Middle frontal gyrus (tissue), 1 donor: Measurements from ENCODE around the gene PDE6H.

Experiments used
- DNase-seq: peaks from one replicate; pipeline ENCODE4 v3.0.0-alpha.2; 2015; ENCODE audit warnings: low spot score; ENCODE audit errors: extremely low spot score

PDE6H gene

DNA sequence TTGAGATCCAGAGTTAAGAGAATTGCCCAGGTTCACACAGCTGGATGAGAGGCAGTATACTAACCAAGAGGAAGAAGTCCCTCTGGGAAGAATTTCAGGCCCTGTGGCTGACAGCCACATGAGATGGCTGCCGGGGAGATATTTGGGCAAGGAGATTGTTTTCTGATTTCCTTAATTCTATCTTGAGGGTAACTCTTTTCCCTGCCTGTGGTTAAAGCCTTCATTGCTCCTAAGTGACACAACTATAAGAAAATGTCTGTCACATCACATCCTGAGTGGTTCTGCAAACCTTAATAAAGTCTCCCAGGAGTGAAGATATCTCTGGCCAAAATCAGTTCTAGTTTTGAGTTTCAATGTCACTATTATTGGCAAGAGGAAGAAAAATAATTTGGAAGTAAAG, 21.0 kb upstream of the PDE6H start:
- DNase-seq: no peak

DNA sequence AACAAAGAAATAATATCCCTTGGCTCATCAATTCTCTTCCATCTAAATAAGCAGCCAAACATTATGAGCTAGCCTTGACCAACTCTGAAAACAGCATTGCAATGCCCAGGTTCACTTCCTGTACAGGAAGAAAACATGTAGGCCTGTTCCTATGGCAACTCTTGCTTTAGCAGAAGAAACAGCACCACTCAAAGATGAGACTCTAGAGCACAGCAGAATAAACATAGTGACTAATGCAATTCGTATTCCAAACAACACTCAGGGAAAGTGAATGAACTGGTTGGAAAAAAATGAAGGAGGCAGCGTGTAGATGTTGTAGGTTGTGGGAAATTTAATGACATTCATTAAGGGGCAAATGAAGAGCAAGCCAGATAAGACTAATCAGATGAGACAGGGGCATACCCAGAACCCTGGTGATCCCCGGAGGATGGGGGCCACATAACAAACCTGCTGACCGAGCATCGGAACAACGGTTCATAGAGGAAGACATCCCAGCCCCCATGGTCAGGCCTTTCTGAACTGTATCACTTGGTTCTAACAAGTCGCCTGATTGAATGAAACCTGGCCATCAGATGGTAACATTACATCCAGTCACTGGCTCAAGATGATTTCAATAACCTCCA, 20.4 kb upstream of the PDE6H start:
- no peak for DNase-seq

DNA sequence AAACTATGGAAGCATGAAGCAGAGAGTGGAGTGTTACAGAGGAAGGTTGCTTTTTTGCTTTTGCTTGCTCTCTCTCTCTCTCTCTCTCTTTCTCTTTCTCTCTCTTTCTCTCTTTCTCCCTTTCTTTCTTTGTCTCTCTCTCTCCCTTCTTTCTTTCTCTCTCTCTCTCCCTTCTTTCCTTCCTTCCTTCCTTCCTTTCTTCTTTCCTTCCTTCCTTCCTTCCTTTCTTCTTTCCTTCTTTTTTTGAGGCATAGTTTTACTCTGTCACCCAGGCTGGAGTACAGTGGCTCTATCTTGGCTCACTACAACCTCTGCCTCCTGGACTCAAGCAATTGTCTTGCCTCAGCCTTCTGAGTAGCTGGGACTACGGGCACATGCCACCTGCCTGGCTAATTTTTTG, 19.1 kb upstream of the PDE6H start:
- DNase-seq: no peak

DNA sequence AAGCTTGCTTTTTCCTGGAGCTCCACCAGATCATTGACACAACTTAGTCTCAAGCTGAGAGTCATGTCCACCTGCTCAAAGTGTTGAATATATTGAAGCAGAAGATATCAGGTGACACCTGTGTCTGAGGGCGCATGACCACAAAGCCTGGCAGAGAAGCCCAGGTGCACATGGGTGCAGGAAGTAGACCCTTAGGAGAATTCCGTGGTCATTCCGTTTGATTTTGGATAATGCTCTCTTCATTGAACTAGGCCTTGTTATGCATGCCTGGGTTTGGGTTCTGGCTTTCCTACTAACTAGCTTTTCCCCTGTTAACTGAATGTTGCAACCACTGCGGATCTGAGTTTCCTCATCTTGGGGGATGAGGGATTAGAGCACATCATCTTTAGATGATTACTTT, 18.6 kb upstream of the PDE6H start:
- no peak for DNase-seq

DNA sequence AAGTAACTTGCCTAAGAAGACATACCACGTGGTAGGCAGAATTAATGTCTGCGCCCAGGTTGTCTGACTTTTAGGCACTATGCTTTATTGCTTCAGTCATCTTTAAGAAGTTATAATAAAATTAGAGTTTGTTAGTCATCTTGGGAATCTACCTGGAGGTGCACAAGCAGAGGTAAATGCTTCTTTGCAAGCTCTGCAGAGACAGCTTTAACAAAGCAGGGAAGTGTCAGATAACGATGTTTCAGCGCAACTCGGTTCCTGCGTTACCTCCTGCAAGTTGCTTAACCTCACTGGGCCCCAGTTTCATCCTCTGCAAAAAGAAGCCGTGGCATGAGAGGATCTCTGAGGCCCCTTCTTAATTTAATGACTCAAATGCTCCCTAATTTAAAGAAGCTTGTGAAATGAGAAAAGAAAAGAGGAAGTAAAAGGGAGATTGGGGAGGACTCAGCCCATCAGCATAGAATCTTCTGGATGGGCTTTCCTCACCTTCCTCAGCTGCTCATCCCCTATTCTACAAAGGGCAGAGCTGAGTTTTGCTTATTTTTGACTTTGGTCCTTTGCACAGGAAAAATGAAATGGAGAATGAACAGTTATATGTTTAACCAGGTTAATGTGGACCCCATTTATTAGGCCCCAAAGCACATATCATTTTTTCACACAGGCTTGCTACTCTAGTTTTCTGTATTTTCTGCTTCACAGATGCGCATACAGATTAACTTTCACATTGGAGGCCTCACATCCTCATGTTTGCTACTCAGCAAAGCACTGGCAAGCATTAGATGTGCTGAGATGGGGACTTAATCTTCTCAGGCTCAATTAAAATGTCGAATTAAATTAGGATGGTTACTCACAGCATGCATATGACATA, 16.6 kb upstream of the PDE6H start:
- DNase-seq: no peak

DNA sequence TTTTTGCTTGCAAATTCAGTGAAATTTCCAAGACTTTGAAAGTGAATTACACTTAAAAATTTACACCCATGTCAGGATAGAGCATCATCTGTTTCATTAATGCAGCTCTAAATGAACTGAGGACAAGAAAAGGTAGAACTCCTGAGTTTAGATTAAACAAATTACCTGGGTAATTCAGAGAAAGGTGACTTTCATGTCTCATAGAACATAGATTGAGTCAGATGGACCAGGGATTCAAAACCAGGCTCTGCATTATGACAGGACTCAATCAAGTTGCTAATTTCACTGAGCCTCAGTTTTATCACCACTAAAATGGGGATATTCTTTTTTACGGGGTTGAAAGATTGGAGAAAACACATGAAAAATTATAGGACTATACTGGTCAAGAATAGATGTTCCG, 15.9 kb upstream of the PDE6H start:
- no peak for DNase-seq

DNA sequence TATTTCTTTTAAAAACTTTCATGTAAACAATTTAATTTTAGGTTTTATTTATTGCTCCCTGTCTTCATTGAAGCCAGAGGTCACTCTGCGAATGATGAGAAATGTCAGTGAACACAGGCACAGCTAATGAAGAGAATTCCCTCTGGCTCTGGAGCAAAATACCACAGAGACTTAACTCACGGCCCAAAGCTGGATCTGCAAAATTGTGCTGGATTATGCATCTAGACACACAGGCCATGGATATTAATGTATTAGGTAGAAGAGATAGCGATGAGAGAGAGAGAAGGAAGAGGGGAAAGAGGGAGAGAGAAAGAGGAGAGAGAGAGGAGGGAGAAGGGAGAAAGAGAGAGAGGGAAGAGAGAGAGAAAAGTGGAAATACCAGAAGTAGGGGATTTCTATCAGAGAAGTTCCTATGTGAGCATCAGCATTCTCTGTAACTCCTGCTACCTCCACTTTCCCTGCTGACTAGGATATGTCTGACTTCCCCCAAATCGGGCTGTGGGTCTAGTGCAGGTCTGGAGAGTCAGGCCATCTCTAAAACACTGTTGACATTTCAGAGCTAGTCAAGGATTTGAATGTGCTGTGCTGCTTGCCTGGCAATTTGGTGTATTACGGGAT, 15.2 kb upstream of the PDE6H start:
- no peak for DNase-seq

DNA sequence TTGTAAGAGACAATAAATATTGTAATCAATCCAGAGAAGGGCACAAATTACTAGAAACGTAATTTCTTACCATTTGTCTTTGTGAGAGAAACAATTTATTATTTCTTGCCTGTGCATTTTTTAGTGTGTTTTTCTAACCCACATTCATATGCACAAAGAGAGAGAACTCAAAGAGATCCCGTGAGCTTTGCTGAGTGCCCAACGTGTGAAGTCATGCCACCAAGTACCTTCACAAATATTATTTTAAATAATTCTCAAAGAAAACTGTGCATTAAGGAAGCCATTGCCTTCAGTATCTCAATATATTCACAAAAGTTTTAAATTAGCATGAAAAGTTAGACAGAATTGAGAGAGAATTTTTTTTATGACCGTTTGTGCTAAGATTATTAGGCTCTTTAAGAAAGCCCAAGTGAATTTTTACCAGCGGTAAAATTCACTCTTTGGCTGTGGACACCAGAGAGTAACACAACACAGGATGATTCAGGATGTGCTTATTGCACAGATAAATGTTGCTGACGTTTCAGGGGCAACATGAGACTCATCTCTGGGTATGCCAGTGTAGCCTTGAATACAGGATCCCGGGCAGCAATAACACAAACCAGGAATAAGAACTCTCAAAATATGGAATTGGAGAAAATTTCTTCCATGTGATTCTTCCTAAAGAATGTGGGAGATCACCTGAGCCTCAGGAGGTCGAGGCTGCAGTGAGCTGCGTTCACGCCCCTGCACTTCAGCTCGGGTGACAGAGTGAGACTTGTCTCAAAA, 14.3 kb upstream of the PDE6H start:
- DNase-seq: no peak

DNA sequence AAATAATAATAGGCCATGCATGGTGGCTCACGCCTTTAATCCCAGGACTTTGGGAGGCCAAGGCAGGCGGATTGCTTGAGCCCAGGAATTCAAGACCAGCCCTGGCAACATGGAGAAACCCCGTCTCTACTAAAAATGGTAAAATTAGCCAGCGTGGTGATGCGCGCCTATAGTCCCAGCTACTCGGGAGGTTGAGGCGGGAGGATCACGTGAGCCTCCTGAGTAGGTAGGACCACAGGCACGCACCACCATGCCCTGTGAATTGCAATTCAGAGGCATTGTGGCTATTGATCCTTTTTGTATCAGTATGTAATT, 13.8 kb upstream of the PDE6H start:
- no peak for DNase-seq

DNA sequence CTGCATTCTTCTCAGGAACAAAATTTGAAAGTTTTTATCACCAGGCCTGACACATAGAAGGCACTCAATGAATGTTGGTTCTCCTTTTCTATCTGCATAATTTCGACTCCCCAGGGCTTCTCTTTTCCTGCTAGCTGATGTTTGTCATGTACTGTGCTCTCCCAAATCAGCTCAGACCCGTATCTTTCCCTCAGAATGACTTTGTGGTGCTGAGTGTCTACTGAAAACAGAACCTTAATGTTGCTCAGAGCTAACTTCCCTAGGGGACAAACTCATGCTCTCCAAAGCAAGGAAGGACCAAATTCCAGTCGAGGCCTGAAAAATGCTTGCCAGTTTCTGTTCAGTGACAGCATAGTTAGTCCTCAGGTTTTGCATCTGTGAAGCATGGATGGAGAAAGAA, 13.4 kb upstream of the PDE6H start:
- no peak for DNase-seq

DNA sequence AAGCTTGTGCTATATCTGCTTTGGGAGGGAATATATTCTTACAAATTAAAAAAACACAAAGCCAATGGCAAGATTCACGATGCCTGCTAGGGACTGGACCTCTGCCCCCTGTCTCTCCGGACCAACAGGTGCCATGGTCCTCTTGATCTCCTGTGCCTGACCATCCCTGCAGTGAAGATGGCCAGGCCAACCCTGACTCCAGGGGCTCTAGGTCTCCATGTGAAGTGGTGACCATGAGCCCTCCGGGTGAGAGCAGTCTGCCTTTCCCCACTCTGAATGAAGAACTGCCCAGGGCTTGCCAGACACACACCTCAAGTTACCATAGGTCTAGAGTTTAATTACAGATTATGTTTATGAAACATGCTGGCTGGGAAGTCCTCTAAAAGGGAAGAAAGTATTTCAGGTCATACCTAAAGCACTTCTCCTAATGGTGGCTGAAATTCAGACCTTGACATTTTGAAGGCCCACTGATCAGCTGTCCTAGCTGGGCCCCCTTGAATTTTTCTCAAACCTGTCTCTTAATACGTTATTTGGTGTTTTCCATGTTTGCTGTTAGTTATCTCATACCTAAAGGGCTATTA, 12.8 kb upstream of the PDE6H start:
- no peak for DNase-seq

DNA sequence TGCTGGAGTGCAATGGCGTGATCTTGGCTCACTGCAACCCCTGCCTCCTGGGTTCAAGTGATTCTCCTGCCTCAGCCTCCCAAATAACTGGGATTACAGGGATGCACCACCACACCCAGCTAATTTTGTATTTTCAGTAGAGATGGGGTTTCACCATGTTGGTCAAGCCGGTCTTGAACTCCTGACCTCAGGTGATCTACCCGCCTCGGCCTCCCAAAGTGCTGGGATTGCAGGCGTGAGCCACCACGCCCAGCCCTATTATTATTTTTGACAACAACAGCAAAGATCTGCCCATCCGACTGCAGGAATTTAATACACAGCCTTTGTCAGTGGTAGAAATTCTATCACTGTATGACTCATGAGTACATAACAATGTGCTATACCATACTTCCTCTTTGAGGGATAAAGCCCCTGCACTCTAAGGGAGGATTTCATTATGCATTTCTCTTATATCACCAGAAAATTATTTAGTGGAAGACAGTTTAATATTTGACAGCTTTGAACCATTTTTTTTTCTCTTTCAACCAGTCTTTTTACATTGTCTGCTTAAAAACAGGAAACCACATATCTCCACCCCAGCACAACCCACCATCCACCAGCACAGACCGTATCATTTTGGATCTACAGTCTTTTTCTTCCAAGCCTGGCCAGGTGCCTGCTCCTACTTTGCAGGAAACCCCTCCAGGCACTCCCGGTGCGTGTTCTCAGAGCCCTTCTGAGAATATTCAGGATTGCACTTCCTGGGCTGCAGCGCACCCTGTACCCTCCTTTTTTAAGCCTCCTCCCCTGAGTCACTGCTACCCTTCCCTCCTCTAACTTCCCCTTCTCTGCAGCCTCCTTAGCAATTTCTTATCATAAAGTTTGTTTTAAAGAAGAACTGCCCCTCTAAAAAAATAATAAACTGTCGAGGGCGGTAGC, 12.0 kb upstream of the PDE6H start:
- no peak for DNase-seq

DNA sequence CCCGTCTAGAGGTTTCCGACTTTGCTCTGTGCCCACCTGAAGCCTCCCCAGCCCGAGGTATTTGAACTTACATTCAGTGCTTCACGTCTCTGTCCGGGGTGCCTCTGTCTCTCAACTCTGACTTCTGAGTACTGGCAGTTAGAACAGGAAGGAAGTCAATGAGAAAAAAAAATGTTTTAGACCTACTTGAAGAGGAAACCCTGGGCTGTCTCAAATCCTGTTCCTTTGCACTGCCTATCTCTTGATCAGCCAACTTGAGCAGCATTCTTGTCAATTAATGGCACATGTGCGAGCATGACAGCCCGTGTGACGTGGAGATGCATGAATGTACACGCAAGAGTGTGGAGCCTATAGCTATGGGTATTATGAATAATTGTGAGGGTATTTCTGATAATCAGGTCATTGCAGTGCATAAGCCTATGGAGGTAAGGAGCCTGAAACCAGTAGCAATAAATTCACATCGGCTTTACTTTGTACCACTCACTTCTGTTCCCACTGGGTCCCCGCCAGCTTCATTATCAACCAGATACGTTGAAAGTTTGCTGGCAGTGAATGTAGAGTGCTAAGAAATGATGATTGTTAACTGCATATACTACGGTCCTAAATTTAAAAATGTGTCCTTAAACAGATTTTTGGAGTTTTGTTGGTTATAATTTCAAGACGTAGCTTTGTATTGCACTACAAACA, 11.2 kb upstream of the PDE6H start, which contains the start of gene ARHGDIB:
ARHGDIB (minus strand) TSS at position 136 of the 687 bp plus-strand sequence. CDS start 10,889 bp downstream, outside the sequence.
- no peak for DNase-seq

DNA sequence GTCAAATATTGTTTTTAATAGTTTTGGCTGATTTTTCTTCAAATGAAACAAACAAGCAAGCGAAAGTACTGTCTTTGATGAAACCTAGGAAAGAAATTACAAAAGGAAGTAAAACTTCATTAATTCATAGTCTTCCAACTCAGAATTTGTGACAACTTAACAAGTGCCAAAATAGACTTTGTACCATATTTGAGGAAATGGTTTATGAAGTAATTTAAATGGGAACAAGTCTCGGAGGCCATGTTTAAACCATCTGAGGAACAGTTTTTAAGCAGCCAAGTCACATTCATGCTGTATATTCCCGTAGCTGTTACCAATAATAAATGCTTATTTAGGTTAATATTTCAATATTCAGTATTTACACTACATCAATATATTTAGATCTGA, 10.7 kb upstream of the PDE6H start:
- DNase-seq: no peak

DNA sequence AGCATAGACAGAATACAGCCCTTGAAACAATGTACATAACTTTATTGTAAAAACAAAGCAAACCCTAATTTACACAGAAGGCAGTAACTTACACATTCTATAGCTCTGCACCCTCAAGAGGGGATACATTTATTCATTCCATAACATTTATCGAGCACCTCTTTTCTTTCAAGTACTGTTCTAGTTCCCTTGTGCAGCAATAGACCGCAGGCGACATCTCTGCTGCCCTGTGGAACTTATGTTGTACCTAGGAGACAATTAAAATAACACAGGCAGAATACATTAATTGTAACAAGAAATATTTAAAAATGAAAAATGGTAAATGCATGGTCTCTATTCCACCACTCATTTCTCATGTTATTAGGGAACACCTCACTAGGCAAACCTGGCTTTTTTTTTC, 10.0 kb upstream of the PDE6H start:
- no peak for DNase-seq

DNA sequence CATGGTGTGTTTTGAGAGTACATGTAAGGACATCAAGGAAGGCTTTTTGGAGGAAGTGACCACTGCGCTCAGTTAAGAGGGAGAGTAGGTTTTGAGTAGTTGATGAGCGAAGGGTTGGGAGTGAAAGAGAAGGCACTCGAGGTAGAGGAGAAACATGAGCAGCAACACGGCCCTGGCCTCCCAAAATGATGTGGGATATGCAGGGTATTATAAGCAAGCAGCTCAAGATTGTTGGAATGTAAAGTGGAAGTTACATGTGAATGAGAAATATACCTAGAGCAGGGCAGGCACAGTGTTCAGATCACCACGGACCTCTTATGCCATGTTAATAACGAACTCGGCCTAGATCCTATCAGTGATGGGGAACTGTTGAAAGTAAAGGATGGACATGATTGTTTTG, 9.3 kb upstream of the PDE6H start:
- no peak for DNase-seq

DNA sequence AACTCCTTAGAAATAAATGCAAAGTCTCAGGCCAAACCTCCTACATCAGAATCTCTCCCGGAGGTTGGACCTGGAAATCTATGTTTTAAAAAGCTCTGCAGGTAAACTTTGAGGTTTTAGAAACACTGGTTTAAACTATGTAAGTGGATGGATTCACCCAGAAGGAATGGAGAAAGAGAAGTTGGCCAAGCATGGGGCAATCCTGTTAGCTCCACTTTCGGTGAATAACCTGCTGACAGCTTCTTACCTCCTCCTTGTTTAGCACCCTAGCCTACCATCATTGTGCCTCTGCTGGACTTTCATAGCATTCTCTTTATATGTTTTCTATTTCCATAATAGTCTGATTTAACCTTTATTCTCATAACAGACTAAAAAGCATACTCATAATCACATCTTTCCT, 8.4 kb upstream of the PDE6H start:
- DNase-seq: no peak

DNA sequence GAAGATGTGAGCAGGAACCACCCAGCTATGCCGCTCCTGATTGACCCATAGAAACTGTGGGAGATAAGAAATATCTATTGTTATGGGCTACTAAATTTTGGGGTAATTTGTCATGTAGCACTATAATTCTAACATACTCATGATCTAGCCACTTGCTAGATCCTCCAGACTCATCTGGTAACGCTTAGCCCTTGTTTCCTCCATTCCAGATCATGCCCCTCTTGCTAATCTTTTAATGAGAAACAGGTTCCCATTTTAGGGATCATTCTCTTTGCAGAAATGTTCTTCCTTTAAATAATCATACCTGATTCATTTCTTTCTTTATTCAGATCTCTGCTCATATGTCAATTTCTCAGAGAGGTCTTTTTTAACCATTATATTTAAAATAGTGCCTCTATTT, 7.6 kb upstream of the PDE6H start:
- no peak for DNase-seq

DNA sequence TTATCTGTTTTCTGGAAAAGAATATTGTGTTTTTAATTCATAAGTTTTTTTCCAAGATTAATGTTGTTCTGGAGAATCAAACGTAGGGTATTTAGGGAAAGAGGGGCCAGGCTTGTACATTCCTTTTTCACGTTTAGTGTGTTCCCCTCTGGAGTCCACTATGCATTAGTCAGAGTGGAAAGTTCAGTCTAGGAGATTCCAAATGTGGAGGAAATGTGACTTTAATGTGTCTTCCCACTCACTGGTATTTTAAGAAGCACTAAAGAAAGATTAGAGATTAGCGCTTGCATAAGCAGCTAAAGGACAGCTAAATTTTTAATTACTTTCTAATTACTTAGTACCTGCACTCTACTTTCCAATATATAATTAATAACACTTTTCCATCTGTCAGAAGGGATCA, 4.4 kb upstream of the PDE6H start:
- no peak for DNase-seq

DNA sequence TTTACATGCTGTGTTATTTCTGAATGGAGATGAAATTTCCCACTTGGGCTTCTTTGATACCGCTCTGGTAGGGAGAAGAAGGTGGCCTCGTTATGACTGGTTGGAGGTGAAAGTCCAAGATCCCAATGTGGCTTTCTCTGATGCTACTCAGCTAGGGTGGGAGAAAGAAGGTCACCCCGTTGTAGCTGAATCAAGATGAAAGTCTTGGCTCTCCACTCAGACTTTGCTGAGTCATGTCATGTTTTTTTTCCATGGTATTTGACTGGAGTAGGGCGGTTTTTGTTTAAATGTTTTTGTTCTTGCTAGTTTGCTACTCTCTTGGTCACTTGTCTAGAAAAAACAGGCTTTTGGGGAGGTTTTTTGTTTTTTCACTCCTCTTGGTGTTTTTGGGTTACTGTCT, 2.4 kb upstream of the PDE6H start:
- DNase-seq: no peak
